Chondrocyte (in vitro differentiated cells): ENCODE data around the gene THSD4. TPM values are rescaled to one million over a fixed set of nuclear protein-coding genes. Genes with fewer than 3 reads are reported as not detected.

ENCODE experiments used
- DNase-seq: peaks from one replicate; pipeline ENCODE4 v3.0.0; 2021; ENCODE audit warnings: mixed read lengths, low spot score
- H3K27ac Mint-ChIP-seq: one replicate; pipeline ENCODE4 v1.8.0; 2021; ENCODE audit warnings: mild to moderate bottlenecking, moderate library complexity, mixed read lengths; ENCODE audit not compliant: unreplicated experiment
- H3K27me3 Mint-ChIP-seq: 2 replicates; pipeline ENCODE4 v1.8.0; 2021; ENCODE audit warnings: low read depth, mixed read lengths
- H3K36me3 Mint-ChIP-seq: 2 replicates; pipeline ENCODE4 v1.8.0; 2021; ENCODE audit warnings: low read depth, mixed read lengths
- H3K4me1 Mint-ChIP-seq: 2 replicates; pipeline ENCODE4 v1.8.0; 2021; ENCODE audit warnings: low read depth, mild to moderate bottlenecking, mixed read lengths
- H3K4me3 Mint-ChIP-seq: one replicate; pipeline ENCODE4 v1.8.0; 2021; ENCODE audit warnings: mild to moderate bottlenecking, moderate library complexity, mixed read lengths; ENCODE audit not compliant: unreplicated experiment
- H3K9me3 Mint-ChIP-seq: 2 replicates; pipeline ENCODE4 v1.8.0; 2021; ENCODE audit warnings: low read depth, mixed read lengths
- CTCF ChIP-seq: fragments of 200-600 bp; sonication (generic); IDR thresholded peaks from 2 replicates; pipeline ENCODE4 v1.5.0; 2021; ENCODE audit warnings: antibody characterized with exemption, mild to moderate bottlenecking, moderate library complexity
- total RNA-seq: library from RNA; stranded (reverse); gene quantifications from 3 replicates; pipeline ENCODE4 v1.2.1, GENCODE V29; 2021

THSD4 gene
- total RNA-seq, 1 donor from 2014 or later, result 3.4 TPM

DNA sequence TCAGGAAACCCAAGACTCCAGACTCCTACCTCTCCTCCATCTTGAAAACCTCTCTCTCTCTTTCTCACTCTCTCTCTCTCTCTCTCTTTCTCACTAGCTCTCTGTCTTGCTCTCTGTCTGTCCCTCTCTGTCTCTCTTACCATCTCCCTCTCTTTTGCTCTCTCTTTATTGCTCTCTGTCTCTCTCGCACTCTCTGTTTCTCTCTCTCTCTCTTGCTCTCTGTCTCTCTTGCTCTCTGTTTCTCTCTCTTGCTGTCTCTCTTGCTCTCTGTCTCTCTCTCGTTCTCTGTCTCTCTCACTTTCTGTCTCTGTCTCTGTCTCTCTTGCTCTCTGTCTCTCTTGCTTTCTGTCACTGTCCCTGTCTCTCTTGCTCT lies 620.1 kb downstream of the THSD4 start:
- no peak for TF ChIP-seq CTCF
- Mint-ChIP-seq H3K4me3 (no peak overlapping the region), H3K4me1 (peaks cover 4% of the 10 kb centered on the region), H3K36me3 (no peaks in the 10 kb centered on the region), H3K9me3 (no peaks in the 10 kb centered on the region), H3K27me3 (peaks cover 1% of the 10 kb centered on the region), H3K27ac (no peak overlapping the region)
- no peak for DNase-seq

DNA sequence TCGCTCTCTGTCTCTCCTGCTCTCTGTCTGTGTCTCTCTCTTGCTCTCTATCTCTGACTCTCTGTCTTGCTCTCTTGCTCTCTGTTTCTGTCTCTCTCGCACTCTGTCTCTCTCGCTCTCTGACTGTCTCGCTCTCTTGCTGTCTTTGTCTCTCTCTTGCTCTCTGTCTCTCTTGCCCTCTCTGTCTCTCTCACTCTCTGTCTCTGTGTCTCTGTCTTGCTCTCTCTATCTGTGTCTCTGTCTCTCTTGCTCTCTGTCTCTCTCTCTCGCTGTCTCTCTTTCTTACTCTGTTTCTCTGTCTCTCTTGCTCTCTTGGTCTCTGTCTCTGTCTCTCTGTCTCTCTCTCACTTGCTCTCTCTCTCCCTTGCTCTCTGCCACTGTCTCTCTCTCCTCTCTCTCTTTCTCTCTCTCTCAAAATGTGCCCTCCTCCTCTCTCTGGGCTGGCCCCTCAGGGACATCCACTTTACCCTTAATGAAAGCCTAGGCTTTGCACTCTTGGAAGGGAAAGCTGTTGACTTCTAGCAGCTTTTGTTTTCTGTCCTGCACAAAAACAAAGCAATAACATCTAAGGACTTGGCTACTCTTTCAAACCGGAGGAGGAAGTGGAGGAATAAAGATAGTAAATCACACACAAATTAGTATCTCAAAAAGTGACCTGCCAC lies 621.1 kb downstream of the THSD4 start:
- no peak overlapping the region for H3K27ac Mint-ChIP-seq
- H3K4me1 Mint-ChIP-seq, result no peaks in the 10 kb centered on the region

DNA sequence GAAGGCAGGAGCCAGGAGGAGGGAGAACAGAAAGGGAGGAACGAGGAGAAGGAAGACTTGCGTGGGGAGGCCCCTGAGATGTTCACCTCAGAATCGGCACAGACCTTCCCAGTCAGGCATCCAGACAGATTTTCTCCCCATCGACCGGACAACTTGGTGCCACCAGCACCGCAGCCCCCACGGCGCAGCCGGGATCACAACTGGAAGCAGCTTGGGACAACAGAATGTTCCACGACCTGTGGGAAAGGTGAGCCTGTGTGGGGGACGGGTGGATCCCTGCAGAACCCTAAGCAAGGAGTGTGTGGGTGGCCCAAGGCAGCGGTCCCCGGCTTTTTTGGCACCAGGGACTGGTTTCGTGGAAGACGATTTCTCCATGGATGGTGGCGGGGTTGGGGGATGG lies 622.5 kb downstream of the THSD4 start:
- H3K9me3 Mint-ChIP-seq, result no peaks in the 10 kb centered on the region

More for the DNA sequence above, 621.1 kb downstream of the THSD4 start:
- DNase-seq, result no peak
- H3K4me3 Mint-ChIP-seq, result no peak overlapping the region
- TF ChIP-seq CTCF, result no peak
- peaks cover 1% of the 10 kb centered on the region for H3K27me3 Mint-ChIP-seq
- no peaks in the 10 kb centered on the region for H3K9me3 Mint-ChIP-seq
- no peaks in the 10 kb centered on the region for H3K36me3 Mint-ChIP-seq

GRCh38 chr15:71739355-71739754 lies 624.1 kb downstream of the THSD4 start:
- no peak overlapping the region for H3K4me3 Mint-ChIP-seq
- peaks cover 3% of the 10 kb centered on the region for H3K27me3 Mint-ChIP-seq
- no peaks in the 10 kb centered on the region for H3K36me3 Mint-ChIP-seq
- peaks cover 2% of the 10 kb centered on the region for H3K4me1 Mint-ChIP-seq
- TF ChIP-seq CTCF, result no peak
- H3K9me3 Mint-ChIP-seq, result no peaks in the 10 kb centered on the region
- no peak for DNase-seq
- H3K27ac Mint-ChIP-seq, result no peak overlapping the region

More for the DNA sequence above, 622.5 kb downstream of the THSD4 start:
- TF ChIP-seq CTCF, result no peak
- Mint-ChIP-seq H3K27me3 (peaks cover 3% of the 10 kb centered on the region), H3K4me3 (no peak overlapping the region), H3K4me1 (no peaks in the 10 kb centered on the region), H3K27ac (no peak overlapping the region), H3K36me3 (no peaks in the 10 kb centered on the region)
- no peak for DNase-seq

DNA sequence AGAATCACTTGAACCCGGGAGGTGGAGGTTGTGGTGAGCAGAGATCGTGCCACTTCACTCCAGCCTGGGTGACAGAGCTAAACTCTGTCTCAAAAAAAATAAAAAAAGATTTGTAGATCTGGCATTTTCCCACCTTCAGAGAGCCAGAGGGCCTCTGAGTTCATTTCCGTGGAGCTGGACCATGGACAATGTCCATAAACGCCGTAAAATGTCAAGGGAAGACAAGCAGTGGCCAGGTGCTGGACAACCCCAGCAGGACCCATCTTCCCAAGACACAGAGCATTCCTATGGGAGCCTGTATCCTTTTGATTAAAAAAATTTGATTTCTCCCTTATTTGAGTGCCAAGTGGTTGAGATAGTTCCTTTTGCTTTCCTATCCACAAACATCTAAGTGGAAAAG lies 627.7 kb downstream of the THSD4 start:
- Mint-ChIP-seq H3K9me3 (no peaks in the 10 kb centered on the region), H3K4me3 (no peak overlapping the region), H3K36me3 (no peaks in the 10 kb centered on the region), H3K27me3 (peaks cover 2% of the 10 kb centered on the region), H3K4me1 (peaks cover 10% of the 10 kb centered on the region), H3K27ac (no peak overlapping the region)
- DNase-seq, result no peak
- TF ChIP-seq CTCF, result no peak
